HEK293 (cell line): ENCODE data around the gene WNT7B.
A peak's percentile ranks its signal among the peaks of the same experiment; 100 is the strongest.

Experiments
- CTCF ChIA-PET: fragments of 350-600 bp; formaldehyde crosslinking; extraction: SDS; loops from one replicate; lab custom pipeline; 2021; ENCODE audit warnings: antibody characterized with exemption; lab: Yijun Ruan, JAX
- POLR2A ChIA-PET: fragments of 300-600 bp; formaldehyde crosslinking; extraction: SDS; loops from one replicate; lab custom pipeline; 2020; ENCODE audit warnings: antibody characterized with exemption, inconsistent platforms; lab: Yijun Ruan, JAX
- H3K27ac ChIP-seq: fragments of 200-500 bp; sonication (Bioruptor generic); 2 replicates; pipeline ENCODE4 v1.5.1; 2014; ENCODE audit warnings: low read depth, low read length, control low read depth, inconsistent platforms; ENCODE audit errors: extremely low read depth
- H3K36me3 ChIP-seq, 2 experiments: fragments of 200-500 bp in 1 of 2; sonication (Bioruptor generic) in 1 of 2; 1 replicate in 1 of 2; 2 replicates in 1 of 2; pipeline ENCODE4 v1.5.1; 2014 to 2017; ENCODE audit warnings: inconsistent platforms in 2 of 2, low read length in 2 of 2; ENCODE audit not compliant: control insufficient read depth in 2 of 2, insufficient read depth in 1 of 2
- H3K4me1 ChIP-seq: fragments of 200-500 bp; sonication (Bioruptor generic); 2 replicates; pipeline ENCODE4 v1.5.1; 2014; ENCODE audit warnings: mild to moderate bottlenecking, low read length, inconsistent platforms; ENCODE audit not compliant: control insufficient read depth, insufficient read depth
- H3K4me3 ChIP-seq: 2 replicates; pipeline ENCODE4 v1.5.1; 2011; ENCODE audit warnings: low read depth, mild to moderate bottlenecking, control low read depth, low read length, moderate library complexity
- H3K9me3 ChIP-seq: fragments of 200-500 bp; sonication (Bioruptor generic); 2 replicates; pipeline ENCODE4 v1.5.1; 2014; ENCODE audit warnings: low read depth, low read length, inconsistent platforms; ENCODE audit not compliant: control insufficient read depth, insufficient read depth
- ATF2 ChIP-seq: fragments of 450-650 bp; formaldehyde crosslinking; IDR thresholded peaks from 2 replicates; pipeline ENCODE4 v1.5.1; 2016; ENCODE audit warnings: missing biosample characterization, missing genetic modification characterization, low read depth
- GLI2 ChIP-seq: fragments of 450-650 bp; formaldehyde crosslinking; IDR thresholded peaks from 2 replicates; pipeline ENCODE4; 2017; ENCODE audit warnings: missing biosample characterization, missing genetic modification characterization, low read depth, borderline replicate concordance
- GLIS2 ChIP-seq: fragments of 450-650 bp; formaldehyde crosslinking; IDR thresholded peaks from 2 replicates; pipeline ENCODE4 v1.5.1; 2016; ENCODE audit warnings: missing biosample characterization, missing genetic modification characterization
- HIC1 ChIP-seq: fragments of 450-650 bp; formaldehyde crosslinking; IDR thresholded peaks from 2 replicates; pipeline ENCODE4 v1.5.1; 2016; ENCODE audit warnings: missing biosample characterization, missing genetic modification characterization
- HOXD13 ChIP-seq: sonication (generic); formaldehyde crosslinking; IDR thresholded peaks from 2 replicates; pipeline ENCODE4 v1.8.0; 2022; ENCODE audit warnings: missing genetic modification reagents, borderline replicate concordance
- KLF1 ChIP-seq: fragments of 450-650 bp; formaldehyde crosslinking; IDR thresholded peaks from 2 replicates; pipeline ENCODE4 v1.5.1; 2016; ENCODE audit warnings: missing biosample characterization, missing genetic modification characterization
- SETDB1 ChIP-seq: IDR thresholded peaks from one replicate; pipeline ENCODE4 v1.6.1; 2017; ENCODE audit warnings: mild to moderate bottlenecking, low read length, moderate library complexity, mixed read lengths; ENCODE audit not compliant: insufficient read length
- ZBTB11 ChIP-seq: fragments of 450-650 bp; formaldehyde crosslinking; conservative IDR thresholded peaks from 2 replicates; pipeline ENCODE4 v1.5.1; 2016; ENCODE audit warnings: low read depth, missing biosample characterization, missing genetic modification characterization
- ZBTB21 ChIP-seq: fragments of 450-650 bp; formaldehyde crosslinking; IDR thresholded peaks from 2 replicates; pipeline ENCODE4 v1.5.1; 2017; ENCODE audit warnings: missing biosample characterization, missing genetic modification characterization
- ZBTB7A ChIP-seq: fragments of 450-650 bp; formaldehyde crosslinking; IDR thresholded peaks from 2 replicates; pipeline ENCODE4 v1.5.1; 2016; ENCODE audit warnings: low read depth, missing biosample characterization, missing genetic modification characterization
- ZFP37 ChIP-seq: fragments of 450-650 bp; formaldehyde crosslinking; IDR thresholded peaks from 2 replicates; pipeline ENCODE4 v1.5.1; 2016; ENCODE audit warnings: missing biosample characterization, missing genetic modification characterization
- ZNF114 ChIP-seq: fragments of 450-650 bp; formaldehyde crosslinking; IDR thresholded peaks from 2 replicates; pipeline ENCODE4 v1.5.0; 2017; ENCODE audit warnings: missing biosample characterization, missing genetic modification characterization
- ZNF175 ChIP-seq: fragments of 450-650 bp; formaldehyde crosslinking; IDR thresholded peaks from 2 replicates; pipeline ENCODE4 v1.5.1; 2016; ENCODE audit warnings: missing biosample characterization, missing genetic modification characterization
- ZNF239 ChIP-seq: fragments of 450-650 bp; formaldehyde crosslinking; IDR thresholded peaks from 2 replicates; pipeline ENCODE4 v1.5.1; 2016; ENCODE audit warnings: missing biosample characterization, missing genetic modification characterization
- ZNF280C ChIP-seq: fragments of 450-650 bp; formaldehyde crosslinking; IDR thresholded peaks from 2 replicates; pipeline ENCODE4 v1.5.1; 2016; ENCODE audit warnings: missing biosample characterization, missing genetic modification characterization
- ZNF302 ChIP-seq: fragments of 450-650 bp; formaldehyde crosslinking; IDR thresholded peaks from 2 replicates; pipeline ENCODE4 v1.5.1; 2016; ENCODE audit warnings: missing biosample characterization, missing genetic modification characterization, low read depth
- ZNF311 ChIP-seq: fragments of 450-650 bp; formaldehyde crosslinking; IDR thresholded peaks from 2 replicates; pipeline ENCODE4 v1.5.1; 2017; ENCODE audit warnings: missing biosample characterization, missing genetic modification characterization, borderline replicate concordance
- ZNF521 ChIP-seq: fragments of 450-650 bp; formaldehyde crosslinking; IDR thresholded peaks from 2 replicates; pipeline ENCODE4 v1.5.1; 2017; ENCODE audit warnings: missing biosample characterization, mild to moderate bottlenecking, missing genetic modification characterization
- ZNF629 ChIP-seq: fragments of 450-650 bp; formaldehyde crosslinking; IDR thresholded peaks from 2 replicates; pipeline ENCODE4 v1.5.1; 2017; ENCODE audit warnings: missing biosample characterization, missing genetic modification characterization
- ZNF658 ChIP-seq: fragments of 450-650 bp; formaldehyde crosslinking; IDR thresholded peaks from 2 replicates; pipeline ENCODE4; 2016; ENCODE audit warnings: missing biosample characterization, missing genetic modification characterization
- ZNF76 ChIP-seq: fragments of 450-650 bp; formaldehyde crosslinking; IDR thresholded peaks from 2 replicates; pipeline ENCODE4; 2016; ENCODE audit warnings: low read depth, missing biosample characterization, missing genetic modification characterization, borderline replicate concordance
- ZNF785 ChIP-seq: fragments of 450-650 bp; formaldehyde crosslinking; IDR thresholded peaks from 2 replicates; pipeline ENCODE4 v1.5.1; 2016; ENCODE audit warnings: missing biosample characterization, missing genetic modification characterization
- ZSCAN30 ChIP-seq: fragments of 450-650 bp; IDR thresholded peaks from 2 replicates; pipeline ENCODE4 v1.5.1; 2018; ENCODE audit warnings: missing biosample characterization, mild to moderate bottlenecking, missing genetic modification characterization, moderate library complexity
- TF ChIP-seq, protein P1 (sequence below): fragments of 450-650 bp; formaldehyde crosslinking; conservative IDR thresholded peaks from 2 replicates; pipeline ENCODE4 v1.5.1; 2016; ENCODE audit warnings: low read depth, missing biosample characterization, missing genetic modification characterization

Gene WNT7B

DNA sequence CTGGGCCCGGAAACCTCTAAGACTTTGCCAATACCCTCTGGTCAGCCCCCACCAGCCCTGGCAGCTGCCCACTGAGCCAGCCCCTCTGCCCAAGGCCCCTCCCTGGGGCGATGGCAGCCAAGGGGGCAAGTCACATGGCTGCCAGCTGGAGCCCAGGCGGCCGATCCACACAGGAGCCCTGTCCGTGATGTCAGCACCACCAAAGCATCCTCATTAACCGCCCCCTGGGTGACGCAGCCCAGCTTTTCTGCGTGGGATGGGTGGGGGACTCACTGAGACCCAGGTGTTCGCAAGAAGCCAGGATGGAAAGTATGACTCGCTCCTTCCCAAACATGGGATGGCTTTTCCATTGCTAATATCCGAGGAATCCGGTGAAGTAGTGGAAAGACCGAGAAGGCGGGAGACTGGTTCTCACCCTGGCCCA, 46.6 kb upstream of the WNT7B start:
- ChIA-PET POLR2A (interaction anchor here (1.4 kb wide), 2 partner anchors 8 to 10 kb away, joined by 3 to 6 read pairs; no protein-coding TSS in a partner anchor), CTCF (interaction anchor here (0.8 to 2.2 kb wide), 5 partner anchors 8 to 92 kb away, joined by 3 to 12 read pairs (median 4); no protein-coding TSS in a partner anchor)
- TF ChIP-seq GLI2 (no peak), HIC1 (tag by site-specific recombination) (peak; percentile 50; the same call in 1 of the 2 replicates), GLIS2 (tag by site-specific recombination) (0 out of 2 replicates have a peak, but pooled peaks have one; percentile 38), ZNF239 (tag by site-specific recombination) (no peak), ZBTB11 (tag by site-specific recombination) (no peak), ZNF175 (tag by site-specific recombination) (no peak), ZBTB21 (tag by site-specific recombination) (peak; percentile 56; the same call in 1 of the 2 replicates), ZNF114 (tag by site-specific recombination) (no peak), ZNF76 (no peak), ZNF658 (tag by site-specific recombination) (no peak), ZBTB7A (tag by site-specific recombination) (no peak), ATF2 (tag by site-specific recombination) (no peak), KLF1 (tag by site-specific recombination) (no peak), ZNF302 (tag by site-specific recombination) (no peak), HOXD13 (no peak), ZNF521 (no peak), ZNF785 (tag by site-specific recombination) (no peak), ZNF629 (tag by site-specific recombination) (0 out of 2 replicates have a peak, but pooled peaks have one; percentile 17), ZNF280C (tag by site-specific recombination) (no peak), ZNF311 (tag by site-specific recombination) (no peak), ZFP37 (tag by site-specific recombination) (no peak), SETDB1 (no peak), ZSCAN30 (tag by site-specific recombination) (no peak)
- TF ChIP-seq, protein P1, sequence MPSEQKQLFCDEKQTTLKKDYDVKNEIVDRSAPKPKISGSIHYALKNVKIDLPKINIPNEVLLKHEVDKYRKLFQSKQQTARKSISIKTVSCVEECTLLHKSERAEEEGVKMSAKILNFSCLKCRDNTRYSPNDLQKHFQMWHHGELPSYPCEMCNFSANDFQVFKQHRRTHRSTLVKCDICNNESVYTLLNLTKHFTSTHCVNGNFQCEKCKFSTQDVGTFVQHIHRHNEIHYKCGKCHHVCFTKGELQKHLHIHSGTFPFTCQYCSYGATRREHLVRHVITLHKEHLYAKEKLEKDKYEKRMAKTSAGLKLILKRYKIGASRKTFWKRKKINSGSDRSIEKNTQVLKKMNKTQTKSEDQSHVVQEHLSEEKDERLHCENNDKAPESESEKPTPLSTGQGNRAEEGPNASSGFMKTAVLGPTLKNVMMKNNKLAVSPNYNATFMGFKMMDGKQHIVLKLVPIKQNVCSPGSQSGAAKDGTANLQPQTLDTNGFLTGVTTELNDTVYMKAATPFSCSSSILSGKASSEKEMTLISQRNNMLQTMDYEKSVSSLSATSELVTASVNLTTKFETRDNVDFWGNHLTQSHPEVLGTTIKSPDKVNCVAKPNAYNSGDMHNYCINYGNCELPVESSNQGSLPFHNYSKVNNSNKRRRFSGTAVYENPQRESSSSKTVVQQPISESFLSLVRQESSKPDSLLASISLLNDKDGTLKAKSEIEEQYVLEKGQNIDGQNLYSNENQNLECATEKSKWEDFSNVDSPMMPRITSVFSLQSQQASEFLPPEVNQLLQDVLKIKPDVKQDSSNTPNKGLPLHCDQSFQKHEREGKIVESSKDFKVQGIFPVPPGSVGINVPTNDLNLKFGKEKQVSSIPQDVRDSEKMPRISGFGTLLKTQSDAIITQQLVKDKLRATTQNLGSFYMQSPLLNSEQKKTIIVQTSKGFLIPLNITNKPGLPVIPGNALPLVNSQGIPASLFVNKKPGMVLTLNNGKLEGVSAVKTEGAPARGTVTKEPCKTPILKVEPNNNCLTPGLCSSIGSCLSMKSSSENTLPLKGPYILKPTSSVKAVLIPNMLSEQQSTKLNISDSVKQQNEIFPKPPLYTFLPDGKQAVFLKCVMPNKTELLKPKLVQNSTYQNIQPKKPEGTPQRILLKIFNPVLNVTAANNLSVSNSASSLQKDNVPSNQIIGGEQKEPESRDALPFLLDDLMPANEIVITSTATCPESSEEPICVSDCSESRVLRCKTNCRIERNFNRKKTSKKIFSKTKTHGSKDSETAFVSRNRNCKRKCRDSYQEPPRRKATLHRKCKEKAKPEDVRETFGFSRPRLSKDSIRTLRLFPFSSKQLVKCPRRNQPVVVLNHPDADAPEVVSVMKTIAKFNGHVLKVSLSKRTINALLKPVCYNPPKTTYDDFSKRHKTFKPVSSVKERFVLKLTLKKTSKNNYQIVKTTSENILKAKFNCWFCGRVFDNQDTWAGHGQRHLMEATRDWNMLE (tag by site-specific recombination) = no peak

More for the DNA sequence above, 46.6 kb upstream of the WNT7B start:
- Histone ChIP-seq H3K27ac (no peak overlapping the region), H3K4me3 (no peak overlapping the region), H3K9me3 (no peaks in the 10 kb centered on the region), H3K4me1 (no peaks in the 10 kb centered on the region), H3K36me3 (no peaks in the 10 kb centered on the region)
